K562 (cell line): ENCODE data around the gene SAPCD1. TPM values are rescaled to one million over a fixed set of nuclear protein-coding genes. Genes with fewer than 3 reads are reported as not detected.

ENCODE experiments used
- AFF4 ChIP-seq: sonication (generic); formaldehyde crosslinking; IDR thresholded peaks from 2 replicates; pipeline ENCODE4 v1.8.0; 2023; ENCODE audit warnings: mild to moderate bottlenecking, missing genetic modification reagents
- BHLHE40 ChIP-seq: IDR thresholded peaks from 2 replicates; pipeline ENCODE4 v1.6.1; 2011; ENCODE audit warnings: low read length, improper control_type of control experiment
- DLX4 ChIP-seq: fragments of 250-450 bp; sonication (Bioruptor Pico); IDR thresholded peaks from 2 replicates; pipeline ENCODE4 v1.6.1; 2021; ENCODE audit warnings: mild to moderate bottlenecking
- E2F8 ChIP-seq: fragments of 450-650 bp; IDR thresholded peaks from 2 replicates; pipeline ENCODE4 v1.7.1; 2018; ENCODE audit warnings: mild to moderate bottlenecking, low read depth; ENCODE audit not compliant: partially characterized antibody
- HDAC8 ChIP-seq: fragments of 450-650 bp; IDR thresholded peaks from 2 replicates; pipeline ENCODE4 v1.6.1; 2016; ENCODE audit warnings: mild to moderate bottlenecking, missing genetic modification characterization, moderate library complexity, missing compliant biosample characterization
- MAZ ChIP-seq, 2 experiments: fragments of 450-650 bp in 1 of 2; sonication (generic) in 1 of 2; formaldehyde crosslinking; IDR thresholded peaks in 1 of 2; conservative IDR thresholded peaks in 1 of 2; 2 replicates each; pipeline versions ENCODE4 v1.4.0 to v1.5.0; 2020; ENCODE audit warnings: mild to moderate bottlenecking in 1 of 2, missing genetic modification reagents in 1 of 2
- MYC ChIP-seq, 2 experiments: fragments of 250-450 bp in 1 of 2; sonication (Bioruptor Pico) in 1 of 2; IDR thresholded peaks; 2 replicates each; pipeline versions ENCODE4 v1.5.1 to v1.6.1; 2012 to 2021; ENCODE audit warnings: low read depth in 2 of 2, borderline replicate concordance in 1 of 2, improper control_type of control experiment in 1 of 2, low read length in 1 of 2, mild to moderate bottlenecking in 1 of 2, moderate library complexity in 1 of 2
- SMAD4 ChIP-seq: fragments of 250-450 bp; sonication (Bioruptor Pico); conservative IDR thresholded peaks from 2 replicates; pipeline ENCODE4 v1.8.0; 2021; ENCODE audit warnings: inconsistent platforms, mild to moderate bottlenecking, moderate library complexity
- TRIM24 ChIP-seq, 2 experiments: fragments of 450-650 bp; IDR thresholded peaks; 2 replicates each; pipeline ENCODE4 v1.6.1; 2016
- ZNF174 ChIP-seq: fragments of 250-450 bp; sonication (Bioruptor Pico); IDR thresholded peaks from 2 replicates; pipeline ENCODE4 v1.4.0; 2020; ENCODE audit warnings: mild to moderate bottlenecking
- ZNF77 ChIP-seq: fragments of 250-450 bp; sonication (Bioruptor Pico); IDR thresholded peaks from 2 replicates; pipeline ENCODE4 v1.5.0; 2020
- polyA plus RNA-seq, 8 experiments: library from polyadenylated mRNA; depleted of rRNA in 4 of 8; stranded (reverse) in 5 of 8; unstranded in 3 of 8; fragments of >200 nt; fragmentation: Nextera tagmentation in 2 of 8; fragmentation: Illumina TruSeq in 1 of 8; extraction: Ambion mirVana in 2 of 8; extraction: Trizol in 1 of 8; gene quantifications; 2 replicates each; pipeline versions ENCODE4 v1.2.1 to v1.2.3, GENCODE V29; 2011 to 2014; ENCODE audit warnings: inconsistent platforms in 1 of 8, missing spikeins in 1 of 8
- total RNA-seq, 7 experiments: library from RNA; depleted of rRNA in 6 of 7; stranded (reverse); fragments of >200 nt in 6 of 7; fragmentation: Illumina TruSeq in 2 of 7; extraction: Trizol in 2 of 7; gene quantifications; 2 replicates each; pipeline versions ENCODE4 v1.2.1 to v1.2.3, GENCODE V29; 2011 to 2021; ENCODE audit warnings: low replicate concordance in 1 of 7
- TF ChIP-seq, protein P1 (sequence below): fragments of 250-450 bp; sonication (Bioruptor Pico); IDR thresholded peaks from 2 replicates; pipeline ENCODE4 v1.4.0; 2020

Gene SAPCD1
- total and polyA plus RNA-seq, 9 of the 15 experiments (the other 6 are each of a cell fraction or from before 2014, with no cell fraction given): 2.6 to 30.2 (median 7.4) TPM

- TF ChIP-seq, protein P1, sequence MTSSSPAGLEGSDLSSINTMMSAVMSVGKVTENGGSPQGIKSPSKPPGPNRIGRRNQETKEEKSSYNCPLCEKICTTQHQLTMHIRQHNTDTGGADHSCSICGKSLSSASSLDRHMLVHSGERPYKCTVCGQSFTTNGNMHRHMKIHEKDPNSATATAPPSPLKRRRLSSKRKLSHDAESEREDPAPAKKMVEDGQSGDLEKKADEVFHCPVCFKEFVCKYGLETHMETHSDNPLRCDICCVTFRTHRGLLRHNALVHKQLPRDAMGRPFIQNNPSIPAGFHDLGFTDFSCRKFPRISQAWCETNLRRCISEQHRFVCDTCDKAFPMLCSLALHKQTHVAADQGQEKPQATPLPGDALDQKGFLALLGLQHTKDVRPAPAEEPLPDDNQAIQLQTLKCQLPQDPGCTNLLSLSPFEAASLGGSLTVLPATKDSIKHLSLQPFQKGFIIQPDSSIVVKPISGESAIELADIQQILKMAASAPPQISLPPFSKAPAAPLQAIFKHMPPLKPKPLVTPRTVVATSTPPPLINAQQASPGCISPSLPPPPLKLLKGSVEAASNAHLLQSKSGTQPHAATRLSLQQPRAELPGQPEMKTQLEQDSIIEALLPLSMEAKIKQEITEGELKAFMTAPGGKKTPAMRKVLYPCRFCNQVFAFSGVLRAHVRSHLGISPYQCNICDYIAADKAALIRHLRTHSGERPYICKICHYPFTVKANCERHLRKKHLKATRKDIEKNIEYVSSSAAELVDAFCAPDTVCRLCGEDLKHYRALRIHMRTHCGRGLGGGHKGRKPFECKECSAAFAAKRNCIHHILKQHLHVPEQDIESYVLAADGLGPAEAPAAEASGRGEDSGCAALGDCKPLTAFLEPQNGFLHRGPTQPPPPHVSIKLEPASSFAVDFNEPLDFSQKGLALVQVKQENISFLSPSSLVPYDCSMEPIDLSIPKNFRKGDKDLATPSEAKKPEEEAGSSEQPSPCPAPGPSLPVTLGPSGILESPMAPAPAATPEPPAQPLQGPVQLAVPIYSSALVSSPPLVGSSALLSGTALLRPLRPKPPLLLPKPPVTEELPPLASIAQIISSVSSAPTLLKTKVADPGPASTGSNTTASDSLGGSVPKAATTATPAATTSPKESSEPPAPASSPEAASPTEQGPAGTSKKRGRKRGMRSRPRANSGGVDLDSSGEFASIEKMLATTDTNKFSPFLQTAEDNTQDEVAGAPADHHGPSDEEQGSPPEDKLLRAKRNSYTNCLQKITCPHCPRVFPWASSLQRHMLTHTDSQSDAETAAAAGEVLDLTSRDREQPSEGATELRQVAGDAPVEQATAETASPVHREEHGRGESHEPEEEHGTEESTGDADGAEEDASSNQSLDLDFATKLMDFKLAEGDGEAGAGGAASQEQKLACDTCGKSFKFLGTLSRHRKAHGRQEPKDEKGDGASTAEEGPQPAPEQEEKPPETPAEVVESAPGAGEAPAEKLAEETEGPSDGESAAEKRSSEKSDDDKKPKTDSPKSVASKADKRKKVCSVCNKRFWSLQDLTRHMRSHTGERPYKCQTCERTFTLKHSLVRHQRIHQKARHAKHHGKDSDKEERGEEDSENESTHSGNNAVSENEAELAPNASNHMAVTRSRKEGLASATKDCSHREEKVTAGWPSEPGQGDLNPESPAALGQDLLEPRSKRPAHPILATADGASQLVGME: peak; percentile 62
- TF ChIP-seq ZNF77 (CRISPR knock-in tag) (no peak), MYC (IDR thresholded peaks at IDR 0.05; ENCODE audit: low read depth, low read length) (peak; percentile 85), MYC (CRISPR knock-in tag; IDR thresholded peaks at IDR 0.05; ENCODE audit: borderline replicate concordance, low read depth) (peak; percentile 72), DLX4 (CRISPR knock-in tag) (peak; percentile 63; the same call in 1 of the 2 replicates), E2F8 (peak; percentile 45), BHLHE40 (peak; percentile 76), SMAD4 (CRISPR knock-in tag) (peak; percentile 85), AFF4 (CRISPR knock-in tag) (peak; percentile 51; the same call in 1 of the 2 replicates), HDAC8 (tag) (0 out of 2 replicates have a peak, but pooled peaks have one; percentile 32), ZNF174 (0 out of 2 replicates have a peak, but pooled peaks have one; percentile 84), TRIM24 (IDR thresholded peaks at IDR 0.05) (0 out of 4 replicates have a peak, but pooled peaks of 1 of the 2 experiments have one; percentile 41), MAZ (CRISPR knock-in tag; conservative IDR thresholded peaks at IDR 0.05 in 1 of 2, IDR thresholded peaks at IDR 0.05 in 1 of 2) (peak in 1 of 2 experiments; percentile 74; a peak in 2 of 4 replicates)
These were observed 36.7 kb upstream of the SAPCD1 start (continued) for GRCh38 chr6:31725502-31726350.
